Keratinocyte (primary cell): ENCODE data around the gene AQR. TPM values are rescaled to one million over a fixed set of nuclear protein-coding genes. Genes with fewer than 3 reads are reported as not detected.

Experiments
- DNase-seq: peaks from one replicate; pipeline ENCODE4 v3.0.0-alpha.2; 2011; ENCODE audit warnings: low read depth, missing footprints, low spot score
- FAIRE-seq: peaks from 2 replicates; lab custom pipeline; 2011; peaks lifted over from hg19 to GRCh38; lab: Jason Lieb, UNC
- H2AFZ ChIP-seq: 2 replicates; pipeline ENCODE4 v1.6.0; 2012; ENCODE audit warnings: low read length, control low read depth, inconsistent platforms; ENCODE audit not compliant: control insufficient read depth
- H3K27ac ChIP-seq: 2 replicates; pipeline ENCODE4 v1.5.1; 2011; ENCODE audit warnings: low read length; ENCODE audit not compliant: control insufficient read depth, insufficient read depth
- H3K27me3 ChIP-seq: 3 replicates; pipeline ENCODE4 v1.6.0; 2011; ENCODE audit warnings: low read length; ENCODE audit not compliant: control insufficient read depth, insufficient read depth; ENCODE audit errors: extremely low read depth
- H3K36me3 ChIP-seq, 2 experiments: 2 replicates in 1 of 2; 3 replicates in 1 of 2; pipeline ENCODE4 v1.5.1; 2011; ENCODE audit warnings: low read length in 2 of 2, mild to moderate bottlenecking in 1 of 2; ENCODE audit not compliant: control insufficient read depth in 2 of 2, insufficient read depth in 2 of 2; ENCODE audit errors: extremely low read depth in 1 of 2
- H3K4me1 ChIP-seq: 3 replicates; pipeline ENCODE4 v1.5.1; 2011; ENCODE audit warnings: low read length; ENCODE audit not compliant: control insufficient read depth, insufficient read depth; ENCODE audit errors: extremely low read depth
- H3K4me2 ChIP-seq: 3 replicates; pipeline ENCODE4 v1.6.0; 2011; ENCODE audit warnings: low read depth, low read length; ENCODE audit not compliant: control insufficient read depth, insufficient read depth; ENCODE audit errors: extremely low read depth
- H3K4me3 ChIP-seq, 3 experiments: fragments of 200-600 bp in 1 of 3; sonication (generic) in 1 of 3; 2 replicates in 2 of 3; 3 replicates in 1 of 3; pipeline ENCODE4 v1.5.1; 2011 to 2016; ENCODE audit warnings: low read length in 3 of 3, mild to moderate bottlenecking in 3 of 3, control low read depth in 2 of 3, inconsistent platforms in 1 of 3, low read depth in 1 of 3, mixed read lengths in 1 of 3, mixed run types in 1 of 3, moderate library complexity in 1 of 3; ENCODE audit not compliant: control insufficient read depth in 2 of 3, insufficient read depth in 2 of 3; ENCODE audit errors: extremely low read depth in 1 of 3
- H3K79me2 ChIP-seq: 2 replicates; pipeline ENCODE4 v1.6.0; 2012; ENCODE audit warnings: low read length; ENCODE audit not compliant: control insufficient read depth, insufficient read depth
- H3K9ac ChIP-seq: 3 replicates; pipeline ENCODE4 v1.6.0; 2011; ENCODE audit warnings: low read length; ENCODE audit not compliant: control insufficient read depth, insufficient read depth; ENCODE audit errors: extremely low read depth
- H3K9me1 ChIP-seq: 3 replicates; pipeline ENCODE4 v1.6.0; 2011; ENCODE audit warnings: low read length; ENCODE audit not compliant: control insufficient read depth, insufficient read depth; ENCODE audit errors: extremely low read depth
- H3K9me3 ChIP-seq: 2 replicates; pipeline ENCODE4 v1.5.1; 2012; ENCODE audit warnings: low read depth, low read length; ENCODE audit not compliant: control insufficient read depth
- H4K20me1 ChIP-seq: 3 replicates; pipeline ENCODE4 v1.6.0; 2011; ENCODE audit warnings: low read length; ENCODE audit not compliant: control insufficient read depth, insufficient read depth; ENCODE audit errors: extremely low read depth
- CTCF ChIP-seq, 3 experiments: IDR thresholded peaks in 1 of 3; conservative IDR thresholded peaks in 1 of 3; optimal IDR thresholded peaks in 1 of 3; 2 replicates in 2 of 3; 3 replicates in 1 of 3; pipeline versions ENCODE3 to v1.5.1; 2011; ENCODE audit warnings: low read length in 3 of 3, mild to moderate bottlenecking in 3 of 3, moderate library complexity in 2 of 3, control low read depth in 1 of 3, inconsistent platforms in 1 of 3; ENCODE audit not compliant: insufficient read depth in 2 of 3; ENCODE audit errors: extremely low read depth in 1 of 3
- EZH2 ChIP-seq: IDR thresholded peaks from one replicate; pipeline ENCODE4 v1.6.1; 2012; ENCODE audit warnings: inconsistent platforms, mild to moderate bottlenecking, low read length, moderate library complexity
- dilution Hi-C: fragments of 300-500 bp; cut with MboI; formaldehyde crosslinking; loops from one replicate; pipeline ENCODE4 v1.7.0; 2020; ENCODE audit warnings: low sequenced_read_pairs; ENCODE audit not compliant: extremely low pct_ligation_motif_present
- polyA plus RNA-seq, 5 experiments: library from polyadenylated mRNA; depleted of rRNA in 3 of 5; stranded (reverse) in 3 of 5; stranded (forward) in 1 of 5; unstranded in 1 of 5; fragments of >200 nt; gene quantifications; 1 replicate in 1 of 5; 2 replicates in 3 of 5; 3 replicates in 1 of 5; pipeline versions ENCODE4 v1.2.1 to v1.2.3, GENCODE V29; 2011 to 2012; ENCODE audit warnings: missing spikeins in 2 of 5, low read depth in 1 of 5, low replicate concordance in 1 of 5

The AQR gene
- polyA plus RNA-seq, 1 donor (not counting 4 experiments of a cell fraction or from before 2014, with no cell fraction given): 28.2 TPM

- Histone ChIP-seq H4K20me1 (no peaks in the 10 kb centered on the region), H3K79me2 (peaks cover 10% of the 10 kb centered on the region), H3K9me3 (no peaks in the 10 kb centered on the region), H3K4me3 (no peak overlapping the region), H2AFZ (no peak overlapping the region), H3K27me3 (no peaks in the 10 kb centered on the region), H3K27ac (no peak overlapping the region), H3K4me1 (no peaks in the 10 kb centered on the region), H3K9ac (no peak overlapping the region), H3K4me2 (no peak overlapping the region), H3K9me1 (no peaks in the 10 kb centered on the region), H3K36me3 (no peaks in the 10 kb centered on the region)
- TF ChIP-seq EZH2 (no peak), CTCF (optimal IDR thresholded peaks at IDR 0.05 in 1 of 3, IDR thresholded peaks at IDR 0.05 in 1 of 3, conservative IDR thresholded peaks at IDR 0.05 in 1 of 3; ENCODE audit: extremely low read depth in 1 of 3, insufficient read depth in 2 of 3, low read length in 3 of 3) (no peak)
- DNase-seq: no peak
- no peak for FAIRE-seq
- dilution Hi-C loops: no loop called here
These were observed 15.7 kb downstream of the AQR start for GRCh38 chr15:34953851-34954250.

GRCh38 chr15:34952481-34952880 lies 17.1 kb downstream of the AQR start:
- TF ChIP-seq EZH2: no peak
- no peak for TF ChIP-seq CTCF (optimal IDR thresholded peaks at IDR 0.05 in 1 of 3, IDR thresholded peaks at IDR 0.05 in 1 of 3, conservative IDR thresholded peaks at IDR 0.05 in 1 of 3; ENCODE audit: extremely low read depth in 1 of 3, insufficient read depth in 2 of 3, low read length in 3 of 3)
- FAIRE-seq (no peak), DNase-seq (no peak)
- Histone ChIP-seq H3K9ac (no peak overlapping the region), H3K9me1 (no peaks in the 10 kb centered on the region), H3K9me3 (no peaks in the 10 kb centered on the region), H3K79me2 (peaks cover 6% of the 10 kb centered on the region), H4K20me1 (no peaks in the 10 kb centered on the region), H3K4me3 (no peak overlapping the region), H3K27me3 (no peaks in the 10 kb centered on the region), H3K27ac (no peak overlapping the region), H3K36me3 (peaks cover 0 to 3% of the 10 kb centered on the region in 2 experiments), H3K4me2 (no peak overlapping the region), H3K4me1 (no peaks in the 10 kb centered on the region), H2AFZ (no peak overlapping the region)
- dilution Hi-C loops: no loop called here
